ENCODE results near the gene KPTN.

Gene KPTN

DNA sequence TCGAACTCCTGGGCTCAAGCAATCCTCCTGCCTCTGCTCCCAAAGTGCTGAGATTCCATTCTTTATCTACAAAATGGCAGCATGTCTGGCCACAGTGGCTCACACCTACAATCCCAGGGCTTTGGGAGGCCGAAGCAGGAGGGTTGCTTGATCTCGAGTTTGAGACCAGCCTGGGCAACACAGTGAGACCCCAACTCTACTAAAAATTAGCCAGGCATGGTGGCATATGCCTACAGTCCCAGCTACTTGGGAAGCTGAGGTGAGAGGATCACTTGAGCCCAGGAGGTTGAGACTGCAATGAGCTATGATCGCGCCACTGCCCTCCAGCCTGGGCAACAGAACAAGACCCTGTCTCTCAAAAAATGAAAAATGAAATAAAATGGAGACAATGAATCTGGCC is 24.7 kb upstream of the KPTN start:
- FAIRE-seq, result no peak

DNA sequence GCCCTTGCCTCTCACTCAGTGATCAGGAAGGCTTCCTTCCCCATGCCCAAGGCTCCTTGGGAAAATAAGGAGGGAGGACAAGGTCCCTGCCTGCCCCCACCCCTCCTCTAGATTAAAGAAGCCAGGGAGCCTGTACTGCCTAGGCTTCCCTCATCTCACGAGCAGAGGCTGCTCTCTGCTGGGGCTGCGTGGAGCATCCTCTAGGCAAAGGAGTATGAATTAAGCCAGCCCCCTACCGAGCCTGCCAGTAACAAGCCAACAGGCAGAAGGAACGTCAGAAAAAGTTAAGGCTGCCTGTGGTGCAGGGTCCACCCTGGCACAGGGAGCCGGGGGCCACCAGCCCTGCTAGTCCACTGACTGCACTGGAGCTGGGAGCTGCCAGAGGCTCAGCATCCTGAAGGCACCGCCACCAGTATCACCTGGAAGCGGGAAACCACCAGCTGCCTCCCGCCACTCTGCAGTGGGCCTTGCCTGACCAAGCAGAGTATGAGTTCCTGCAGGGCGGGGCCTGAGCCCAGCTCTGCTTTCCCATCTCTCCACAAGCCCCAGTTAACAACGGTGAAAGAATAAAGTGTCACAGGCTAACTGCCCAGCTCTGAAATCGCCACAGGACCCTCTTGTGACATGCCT is 24.0 kb upstream of the KPTN start:
- FAIRE-seq, result no peak

DNA sequence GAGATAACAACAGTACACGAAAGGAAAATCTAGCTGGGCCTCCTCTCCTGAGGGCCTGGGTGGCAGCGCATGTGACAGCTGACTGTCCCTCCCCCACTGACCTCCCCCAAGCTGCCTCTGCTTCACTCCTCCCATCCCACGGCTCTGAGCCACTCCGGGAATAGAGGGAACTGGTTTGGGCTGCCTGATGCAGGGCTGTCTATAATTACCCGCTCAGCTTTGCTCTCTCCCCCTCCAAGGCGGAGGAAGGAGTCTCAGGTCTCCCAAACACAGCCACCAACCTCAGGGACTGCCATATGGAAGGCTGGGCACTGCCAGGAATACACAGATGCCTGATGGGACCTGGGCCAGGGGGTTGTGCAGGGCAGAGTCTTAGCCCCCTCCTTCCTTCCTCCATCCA is 23.0 kb upstream of the KPTN start:
- FAIRE-seq, result no peak

DNA sequence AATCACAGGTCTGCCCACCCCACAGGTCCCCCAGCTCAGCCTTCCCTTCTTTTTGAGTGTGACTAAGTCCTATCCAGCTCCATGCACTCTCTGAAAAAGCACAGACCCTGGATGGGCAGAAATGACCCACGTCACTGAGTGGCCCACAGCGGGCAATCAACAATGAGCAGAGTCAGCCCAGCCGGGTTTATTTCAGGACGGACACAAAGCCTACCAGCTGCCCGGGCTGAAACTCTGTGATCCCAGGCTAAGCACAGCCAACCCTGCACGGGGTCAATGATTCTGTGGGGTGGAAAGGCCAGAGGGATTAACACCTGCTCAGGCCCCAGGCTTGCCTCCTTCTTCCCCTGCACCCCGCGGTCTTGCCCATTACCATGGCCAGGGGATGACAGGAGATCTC is 22.4 kb upstream of the KPTN start:
- no peak for FAIRE-seq

DNA sequence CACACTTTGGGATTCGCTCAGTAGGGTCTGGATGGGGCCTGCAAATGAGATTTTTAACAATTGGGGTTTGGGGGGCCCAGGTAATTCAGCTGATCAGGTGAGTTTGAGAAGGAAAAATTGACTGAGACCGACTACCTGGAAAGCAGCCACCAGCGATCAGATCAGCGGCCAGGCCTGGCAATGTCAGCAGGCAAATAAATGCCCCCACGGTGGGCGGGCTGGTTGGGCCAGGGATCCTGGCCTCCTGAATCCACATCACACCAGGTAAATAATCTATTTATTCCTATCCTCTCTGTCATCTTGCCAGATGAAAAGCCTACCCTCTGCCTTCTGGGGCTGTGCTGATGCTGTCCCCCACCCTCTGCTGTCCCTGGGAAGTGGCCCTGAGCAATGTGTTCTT is 21.5 kb upstream of the KPTN start:
- FAIRE-seq, result no peak

DNA sequence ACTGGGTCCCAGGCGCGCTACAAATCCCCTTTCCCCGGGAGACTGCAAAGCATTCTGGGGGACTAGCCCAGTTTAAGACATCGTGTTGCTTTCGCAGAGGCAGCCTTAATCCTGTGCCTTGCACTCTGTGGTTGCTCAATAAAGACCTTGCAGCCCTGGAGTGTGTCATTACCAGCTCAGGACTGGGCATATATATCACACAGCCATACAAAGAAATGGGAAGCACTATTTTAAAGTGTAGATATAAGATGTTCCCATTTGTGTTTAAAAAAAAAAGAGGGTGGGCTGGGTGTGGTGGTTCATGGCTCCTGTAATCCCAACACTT is 19.8 kb upstream of the KPTN start:
- no peak for FAIRE-seq

DNA sequence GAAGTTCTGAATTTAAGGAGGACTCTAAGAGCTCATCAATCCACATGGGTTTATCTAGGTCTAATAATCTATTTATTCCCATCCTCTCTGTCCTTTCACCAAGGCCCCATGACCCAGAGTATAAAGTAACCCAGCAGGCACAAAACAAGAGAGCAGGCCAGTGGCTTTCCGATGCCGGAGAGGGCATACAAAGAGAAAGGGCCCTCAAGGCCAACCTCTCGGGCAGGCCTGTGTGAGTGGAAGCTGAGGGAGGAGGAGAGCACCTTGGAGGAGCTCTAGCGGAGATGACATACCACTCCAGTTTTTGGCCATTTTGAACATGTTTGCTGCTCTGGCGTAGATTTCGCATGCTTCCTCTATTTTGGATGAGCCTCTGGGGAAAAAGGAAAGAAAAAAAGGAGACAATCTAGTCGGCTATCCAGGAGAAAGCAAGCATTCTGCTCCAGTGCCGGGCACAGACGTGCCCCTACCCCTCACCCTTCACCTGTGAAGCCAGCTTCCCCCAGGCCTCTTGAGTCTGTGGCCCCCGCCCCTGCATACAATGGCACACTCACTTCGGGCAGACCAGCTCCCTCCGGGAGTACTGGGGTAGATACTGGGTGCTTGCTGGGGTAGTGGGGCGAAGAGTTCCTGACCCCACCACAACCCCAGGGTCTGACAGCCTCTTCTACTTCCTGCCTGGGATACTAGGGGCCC is 19.3 kb upstream of the KPTN start:
- no peak for FAIRE-seq

DNA sequence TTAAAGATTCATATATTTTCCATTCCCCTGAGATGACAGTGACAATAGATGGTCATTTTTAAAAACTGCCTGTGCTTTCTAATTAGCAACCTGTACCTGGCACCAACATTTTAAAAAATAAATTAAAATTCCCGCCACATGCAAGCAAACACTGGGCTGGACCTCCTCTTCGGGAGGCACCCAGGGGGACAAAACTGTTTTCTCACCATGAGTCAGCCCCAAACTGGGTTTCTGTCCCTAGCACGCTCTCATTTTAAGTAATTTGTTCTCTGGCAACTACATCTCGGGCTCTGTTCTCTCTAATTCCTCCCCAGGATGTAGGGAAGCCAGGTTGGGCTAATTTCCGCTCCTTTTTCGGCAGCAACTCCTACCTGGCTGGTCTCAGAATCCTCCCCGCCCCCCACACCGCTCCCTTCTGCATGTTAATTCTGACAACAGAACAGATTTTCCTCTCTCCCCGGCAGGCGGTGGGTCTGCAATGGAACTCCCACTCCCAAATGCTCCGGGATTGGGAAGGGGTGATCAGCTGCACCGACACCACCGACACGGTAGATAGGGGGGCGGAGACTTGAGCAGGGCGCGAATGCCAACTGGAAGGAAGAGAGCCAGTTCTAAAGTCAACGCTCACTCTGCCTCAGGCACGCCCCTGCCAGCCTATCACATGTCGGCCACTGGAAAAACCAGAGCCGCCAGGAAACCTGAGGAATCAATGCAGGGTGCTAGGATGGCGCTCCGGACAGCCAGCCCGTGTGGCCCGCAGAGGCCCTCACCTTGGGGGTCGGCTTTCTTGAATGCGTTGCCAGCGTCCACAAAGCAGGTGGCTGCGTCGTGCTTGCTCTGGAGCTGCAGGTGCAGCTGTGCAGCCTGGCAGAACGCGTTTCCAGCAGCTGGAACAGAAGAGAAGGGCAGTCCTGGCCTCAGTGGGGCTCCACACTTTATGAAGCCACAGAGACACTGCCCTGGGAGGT is 16.1 kb upstream of the KPTN start:
- no peak for FAIRE-seq

DNA sequence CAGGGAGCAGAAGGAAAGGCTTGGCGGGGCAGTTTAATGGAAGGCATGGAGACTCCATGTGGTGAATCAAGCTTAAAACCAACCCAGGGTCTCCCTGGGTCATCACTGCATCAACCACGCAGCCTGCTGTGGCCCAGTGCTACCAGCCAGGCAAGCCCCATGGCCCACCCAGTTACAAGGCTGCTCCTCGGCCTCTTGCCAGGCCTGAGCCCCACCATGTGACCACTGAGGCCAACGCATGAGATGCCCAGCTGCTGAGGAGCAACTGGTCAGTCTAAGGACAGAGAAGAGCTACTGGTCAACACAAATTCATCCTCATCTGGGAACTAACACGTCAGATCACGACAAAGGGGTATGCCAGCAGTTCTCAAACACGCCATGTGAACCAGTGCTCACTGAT is 15.4 kb upstream of the KPTN start:
- FAIRE-seq, result no peak

DNA sequence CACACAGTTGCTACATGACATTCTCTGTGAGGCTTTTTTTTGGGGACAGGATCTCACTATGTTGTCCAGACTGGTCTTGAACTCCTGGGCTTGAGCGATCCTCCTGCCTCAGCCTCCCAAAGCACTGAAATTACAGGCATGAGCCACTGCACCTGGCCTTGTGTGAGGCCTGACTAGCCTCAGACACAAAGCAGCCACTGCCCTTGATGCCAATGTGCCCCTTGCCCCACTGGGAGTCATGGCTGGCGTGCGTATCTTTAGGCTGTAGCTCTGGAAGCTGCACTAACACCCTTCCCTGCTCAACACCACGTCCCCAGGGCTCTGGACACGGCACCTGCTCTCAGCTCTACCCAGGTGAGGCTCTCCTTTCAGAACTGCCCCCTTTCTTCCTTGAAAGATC is 14.5 kb upstream of the KPTN start:
- no peak for FAIRE-seq

DNA sequence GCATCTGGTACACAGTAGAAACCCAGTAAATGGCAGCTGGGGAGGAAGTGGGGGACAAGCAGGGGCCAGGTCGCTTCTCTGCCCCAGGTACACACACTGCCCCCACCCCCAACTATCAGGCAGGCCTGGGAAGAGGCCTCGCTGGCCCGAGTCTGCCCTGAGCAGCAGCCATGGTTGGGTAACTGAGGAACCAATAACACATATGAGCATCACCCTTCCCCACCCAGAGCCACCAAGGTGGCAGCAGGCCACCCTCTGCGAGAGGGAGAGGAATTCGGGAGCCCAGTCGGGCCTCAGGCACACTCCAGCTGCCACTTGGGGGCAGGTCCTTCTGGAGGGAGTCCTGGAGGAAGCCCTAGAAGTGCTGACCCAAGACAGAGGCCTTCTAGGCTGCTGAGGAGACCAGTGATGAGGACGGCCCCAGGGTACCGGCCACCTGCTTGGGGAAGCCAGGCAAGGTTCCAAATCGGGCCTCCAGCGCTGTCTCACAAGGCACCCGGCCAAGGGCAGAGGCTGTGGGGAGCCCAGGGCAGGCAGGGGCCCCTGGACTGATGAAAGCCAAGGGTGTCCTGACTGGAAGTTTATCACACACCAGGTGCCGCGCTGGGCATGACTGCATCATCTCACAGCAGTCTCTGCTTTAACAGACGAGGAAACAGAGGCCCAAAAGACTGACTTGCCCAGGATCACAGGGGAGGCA is 14.0 kb upstream of the KPTN start:
- no peak for FAIRE-seq

DNA sequence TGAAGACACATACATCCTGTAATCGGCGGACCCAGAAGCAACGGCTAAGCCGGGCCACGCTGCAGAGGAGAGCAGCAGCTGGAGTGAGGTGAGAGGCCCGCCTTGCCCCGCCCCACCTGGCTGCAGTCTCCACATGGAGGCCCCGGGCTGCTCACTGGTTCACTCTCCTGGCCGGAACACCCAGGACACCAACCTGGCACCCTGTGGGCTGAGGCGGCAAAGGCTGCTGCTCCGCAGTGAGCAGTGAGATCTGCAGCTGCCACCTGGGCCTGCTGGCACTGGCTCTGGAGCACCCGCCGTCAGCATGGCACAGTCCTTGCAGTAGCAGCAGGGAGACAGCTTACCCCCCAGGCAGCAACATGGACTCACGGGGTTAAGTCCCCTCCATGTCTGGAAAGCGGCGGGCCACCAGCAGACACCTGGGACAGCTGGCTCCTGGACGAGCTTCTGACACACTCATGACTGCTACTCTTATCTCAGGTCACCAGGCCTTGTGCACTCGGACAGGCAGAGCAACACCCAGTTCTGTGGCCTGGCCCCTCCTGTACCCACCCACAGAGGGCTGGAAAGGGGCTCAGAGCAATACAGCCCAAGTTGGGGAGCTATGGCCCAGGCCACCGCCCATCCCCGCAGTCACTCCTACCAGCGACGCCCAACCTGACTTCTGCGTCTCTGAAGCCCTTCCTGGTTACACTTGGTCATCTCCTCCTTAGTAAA is 13.2 kb upstream of the KPTN start:
- no peak for FAIRE-seq

DNA sequence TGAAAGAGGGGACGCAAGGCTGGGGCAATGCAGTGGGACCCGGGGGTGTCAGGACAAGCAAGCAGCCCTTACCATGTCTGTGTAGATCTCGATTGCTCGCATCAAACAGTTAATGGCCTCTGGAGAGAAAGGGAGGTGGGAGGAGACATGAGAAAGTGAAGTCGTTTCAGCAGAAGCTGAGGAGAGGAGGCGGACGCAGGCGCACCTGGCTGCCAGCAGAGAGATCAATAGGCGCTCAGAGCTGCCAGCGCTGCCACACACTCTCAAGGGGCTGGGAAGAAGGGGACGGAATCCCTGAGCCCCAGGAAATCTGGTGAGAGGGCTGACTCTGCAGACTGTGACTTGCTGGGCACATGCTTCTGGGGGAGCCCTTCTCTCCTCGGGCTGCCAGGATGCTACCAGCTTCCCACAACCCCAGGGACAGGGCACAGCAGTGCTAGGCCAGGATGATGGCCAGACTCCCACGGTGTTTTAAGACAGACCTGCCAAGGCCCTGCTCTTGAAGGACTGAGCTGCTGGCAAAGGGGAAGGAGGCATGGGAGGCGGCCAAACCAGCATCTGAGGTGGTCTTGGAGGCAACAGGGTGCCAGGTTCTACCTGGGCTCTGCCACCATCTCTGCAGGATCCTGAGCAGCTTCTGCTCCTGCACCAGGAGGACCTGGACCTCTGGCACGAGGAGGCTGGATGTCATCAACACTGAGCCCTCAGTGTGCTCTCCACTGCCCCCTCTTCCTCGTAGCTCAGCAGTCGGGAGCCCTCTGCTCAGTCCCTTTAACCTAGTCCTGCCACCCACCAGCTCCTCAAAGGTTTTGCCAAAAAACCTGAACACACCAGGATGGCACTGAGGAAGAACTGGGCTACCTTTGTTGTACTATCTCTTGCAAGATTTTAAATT is 11.7 kb upstream of the KPTN start:
- no peak for FAIRE-seq

DNA sequence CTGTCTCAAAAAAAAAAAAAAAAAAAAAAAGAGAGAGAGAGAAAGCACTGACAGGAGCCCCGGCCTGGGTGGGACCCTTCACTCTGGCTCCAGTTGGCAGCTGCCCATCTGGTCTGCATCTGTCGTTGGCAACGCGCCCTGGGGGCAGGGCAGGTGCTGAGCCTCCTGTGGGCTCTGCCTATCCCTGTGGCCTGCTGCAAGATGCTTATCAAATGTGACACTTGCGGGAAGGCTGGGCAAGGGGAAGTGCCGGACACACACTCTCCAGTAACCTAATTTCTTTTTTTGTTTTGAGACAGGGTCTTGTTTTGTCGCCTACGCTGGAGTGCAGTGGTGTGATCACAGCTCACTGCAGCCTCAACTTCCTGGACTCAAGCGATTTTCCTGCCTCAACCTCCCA is 10.7 kb upstream of the KPTN start:
- FAIRE-seq, result no peak

DNA sequence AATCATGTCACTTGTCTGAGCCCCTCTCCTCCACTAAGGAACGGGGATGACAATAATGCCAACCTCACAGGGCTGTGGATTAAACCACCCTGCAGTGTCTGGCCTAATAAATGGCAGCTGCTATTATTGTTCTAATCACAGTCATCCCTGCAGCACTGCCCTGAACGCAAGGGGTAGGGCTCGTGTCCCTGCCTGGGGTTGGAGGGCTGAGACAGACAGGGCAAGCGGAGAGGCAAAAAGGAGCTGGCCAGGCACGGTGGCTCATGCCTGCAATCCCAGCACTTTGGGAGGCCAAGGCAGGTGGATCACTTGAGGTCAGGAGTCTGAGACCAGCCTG is 10.2 kb upstream of the KPTN start:
- no peak for FAIRE-seq

DNA sequence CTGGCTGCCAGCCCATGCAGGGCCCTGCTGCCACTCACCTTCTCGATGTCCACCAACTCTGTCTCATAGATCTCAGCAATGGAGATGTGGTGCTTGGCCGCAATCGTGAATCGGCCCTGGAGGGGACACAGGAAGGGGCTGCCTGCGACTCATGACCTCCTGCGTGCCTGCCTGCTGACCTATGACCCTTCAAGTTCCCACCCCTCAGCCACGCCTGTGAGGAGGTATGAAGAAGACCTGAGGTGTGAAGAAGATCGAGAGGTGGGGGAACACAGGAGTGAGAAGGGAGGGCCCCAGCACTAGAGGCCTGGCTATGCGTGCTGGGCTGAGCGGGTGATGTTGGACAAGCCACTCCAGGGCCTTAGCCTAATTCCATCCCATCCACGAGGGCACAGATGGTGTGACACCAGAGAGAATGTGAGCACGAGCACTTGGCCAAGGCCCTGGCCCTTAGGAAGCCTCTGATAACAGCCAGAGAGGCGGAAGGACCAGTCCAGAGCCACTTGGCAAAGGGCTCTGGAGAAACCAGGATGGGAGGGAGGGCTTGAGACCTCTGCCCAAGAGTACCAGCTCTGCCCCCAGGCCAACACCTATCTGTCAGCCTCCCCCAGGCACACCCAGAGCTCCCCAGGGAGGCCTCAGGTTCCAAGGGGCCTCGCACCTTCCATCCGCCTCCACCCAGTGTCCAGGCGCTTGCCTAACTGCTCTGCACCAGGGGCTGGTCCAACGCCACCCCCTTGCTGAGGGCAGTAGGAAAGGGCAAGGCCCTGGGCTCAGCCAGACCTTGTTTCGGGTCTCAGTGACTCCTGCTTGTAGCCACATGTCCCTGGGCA is 9.6 kb upstream of the KPTN start:
- no peak for FAIRE-seq

DNA sequence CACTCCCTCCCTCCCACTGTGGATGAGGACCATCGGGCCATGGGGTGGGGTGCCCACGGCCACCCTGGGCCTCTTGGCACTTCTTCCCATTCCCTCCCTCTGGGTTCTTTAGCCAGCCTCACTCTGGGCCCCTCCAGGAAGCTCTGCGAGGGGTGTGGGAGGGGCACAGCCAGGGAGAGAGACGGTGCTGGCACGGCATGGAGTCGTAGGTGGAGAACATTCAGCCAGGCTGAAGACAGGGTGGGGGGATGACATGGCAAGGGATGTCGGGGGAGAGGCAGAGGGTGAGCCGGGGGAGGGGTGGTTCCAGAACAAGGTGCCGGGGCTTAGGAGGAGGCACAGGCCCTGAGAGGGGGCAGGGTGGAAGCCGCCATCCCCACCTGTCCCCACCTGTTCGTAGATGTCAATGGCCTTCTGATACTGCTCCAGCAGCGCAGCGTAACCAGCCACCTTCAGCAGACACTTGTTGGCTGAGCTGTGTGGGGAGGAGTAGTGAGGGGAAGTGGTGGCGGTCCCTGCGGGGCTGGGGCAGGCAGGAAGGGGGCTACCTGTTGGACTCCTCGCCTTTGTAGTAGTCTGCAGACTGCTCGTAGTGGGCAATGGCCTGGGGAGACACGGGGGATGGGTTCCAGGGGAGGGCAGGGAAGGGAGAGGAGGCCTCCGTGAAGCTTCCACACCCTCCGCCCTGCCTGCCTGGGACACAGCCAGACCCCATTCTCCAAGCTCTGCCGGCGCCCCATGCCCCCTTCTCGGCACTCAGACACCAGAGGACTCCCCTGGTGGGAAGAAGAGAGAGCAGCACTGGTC is 8.8 kb upstream of the KPTN start:
- no peak for FAIRE-seq

DNA sequence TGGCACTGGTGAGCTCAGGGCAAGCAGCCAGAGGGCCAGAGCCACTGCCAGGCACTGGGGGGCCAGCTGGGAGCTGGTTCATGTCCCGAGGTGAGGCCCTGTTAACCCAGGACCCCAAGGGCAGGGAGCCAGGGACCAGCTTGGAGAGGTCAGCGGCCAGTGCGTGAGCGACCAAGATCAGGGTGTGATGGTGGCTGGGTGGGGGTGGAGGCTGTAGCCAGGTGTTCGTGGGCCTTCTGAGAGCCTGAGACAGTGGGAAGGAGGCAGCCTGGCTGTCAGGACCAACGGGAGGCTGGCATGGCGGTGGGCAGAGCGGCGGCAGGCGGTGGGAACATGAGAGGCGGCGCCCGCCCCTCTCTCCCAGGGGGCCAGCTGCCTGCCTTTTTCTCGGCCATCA is 8.1 kb upstream of the KPTN start:
- no peak for FAIRE-seq

DNA sequence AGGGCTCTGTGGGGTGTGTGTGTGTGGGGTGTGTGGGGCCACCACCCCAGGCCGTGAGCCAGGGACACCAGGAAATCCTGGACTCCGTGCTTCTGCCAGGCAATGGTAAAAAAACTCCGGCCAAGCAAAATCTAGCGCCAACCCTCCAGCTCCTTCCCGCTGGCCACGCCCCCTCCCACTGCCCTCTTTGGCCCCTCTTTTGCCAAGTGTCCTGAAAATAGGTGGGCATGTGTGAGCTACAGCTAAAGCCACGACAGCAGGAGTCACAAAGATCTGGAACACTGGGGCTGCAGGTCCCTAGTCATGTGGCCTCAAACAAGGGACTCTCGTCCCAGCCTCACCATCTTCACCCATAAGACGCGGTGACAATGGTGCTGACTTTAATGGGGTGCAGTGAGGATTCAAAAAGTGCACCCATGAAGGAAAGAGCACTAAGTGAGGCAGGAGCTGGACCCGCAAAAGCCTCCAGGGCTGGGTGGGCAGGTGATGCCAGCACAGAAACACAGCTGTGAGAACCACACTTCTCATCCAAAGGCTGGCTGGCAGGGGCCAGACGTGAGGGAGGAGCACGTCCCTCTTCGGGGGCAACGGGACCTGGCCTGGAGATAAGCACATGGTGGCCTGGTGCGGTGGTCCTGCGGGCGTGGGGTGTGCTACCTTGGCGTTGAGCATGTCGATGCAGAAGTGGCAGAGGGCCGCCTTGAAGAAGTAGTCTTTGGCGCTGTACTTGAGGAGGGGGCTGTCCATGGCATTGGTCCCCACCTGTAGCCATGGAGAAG is 7.5 kb upstream of the KPTN start:
- no peak for FAIRE-seq

All from endometrium (tissue), 2 donors.